HCEC 1CT (cell line): ENCODE data around the gene SMTNL1.
A peak's percentile ranks its signal among the peaks of the same experiment; 100 is the strongest.

Experiments
- DNase-seq: peaks from one replicate; pipeline ENCODE4 v3.0.0-alpha.2; 2017

Gene SMTNL1

GRCh38 chr11:57545883-57546282 lies 8.5 kb downstream of the SMTNL1 start:
- DNase-seq = no peak

- DNase-seq = no peak
Observed at GRCh38 chr11:57546451-57546850, 9.1 kb downstream of the SMTNL1 start.

- DNase-seq = peak; percentile 64
Observed at GRCh38 chr11:57546869-57547475, 9.6 kb downstream of the SMTNL1 start.

- DNase-seq = no peak
Observed at GRCh38 chr11:57547854-57548377, 10.5 kb downstream of the SMTNL1 start.

GRCh38 chr11:57549983-57550382 lies 12.6 kb downstream of the SMTNL1 start:
- no peak for DNase-seq

- DNase-seq = no peak
Observed at GRCh38 chr11:57551941-57552340, 14.5 kb downstream of the SMTNL1 start.

- DNase-seq = no peak
Observed at GRCh38 chr11:57552479-57552878, 15.1 kb downstream of the SMTNL1 start.

- no peak for DNase-seq
Observed at GRCh38 chr11:57555393-57555792, 18.0 kb downstream of the SMTNL1 start.

GRCh38 chr11:57556041-57556440 lies 18.6 kb downstream of the SMTNL1 start:
- no peak for DNase-seq

- DNase-seq = no peak
Observed at GRCh38 chr11:57560146-57560545, 22.8 kb downstream of the SMTNL1 start.

GRCh38 chr11:57562596-57562995 lies 25.2 kb downstream of the SMTNL1 start:
- DNase-seq = no peak

- DNase-seq = peak; percentile 52
Observed at GRCh38 chr11:57566005-57566904, 28.9 kb downstream of the SMTNL1 start.

GRCh38 chr11:57566905-57567514 lies 29.6 kb downstream of the SMTNL1 start:
- DNase-seq = no peak

GRCh38 chr11:57567515-57568329 lies 30.3 kb downstream of the SMTNL1 start, which contains the start of gene UBE2L6:
Gene UBE2L6, minus strand, starts transcription at chr11:57567672. Its CDS starts 61 bp downstream, at chr11:57567611.
- DNase-seq = peak; percentile 53

- peak; percentile 73 for DNase-seq
Observed at GRCh38 chr11:57568330-57568766, 31.0 kb downstream of the SMTNL1 start.

- DNase-seq = no peak
Observed at GRCh38 chr11:57571606-57572005, 34.2 kb downstream of the SMTNL1 start.

GRCh38 chr11:57574061-57574460 lies 36.7 kb downstream of the SMTNL1 start:
- no peak for DNase-seq

- DNase-seq = no peak
Observed at GRCh38 chr11:57584341-57584740, 46.9 kb downstream of the SMTNL1 start.

- no peak for DNase-seq
Observed at GRCh38 chr11:57585301-57585700, 47.9 kb downstream of the SMTNL1 start.

- DNase-seq = no peak
Observed at GRCh38 chr11:57586711-57587245, 49.4 kb downstream of the SMTNL1 start.

GRCh38 chr11:57588046-57588710 lies 50.8 kb downstream of the SMTNL1 start:
- DNase-seq = no peak
